ENCODE results near the gene THAP7.
A peak's percentile ranks its signal among the peaks of the same experiment; 100 is the strongest.
"Not testable (repeated sequence)": the region's sequence is repeated elsewhere in the genome, so short reads cannot be mapped to it uniquely, and the experiment has no call there.

Gene THAP7, protein sequence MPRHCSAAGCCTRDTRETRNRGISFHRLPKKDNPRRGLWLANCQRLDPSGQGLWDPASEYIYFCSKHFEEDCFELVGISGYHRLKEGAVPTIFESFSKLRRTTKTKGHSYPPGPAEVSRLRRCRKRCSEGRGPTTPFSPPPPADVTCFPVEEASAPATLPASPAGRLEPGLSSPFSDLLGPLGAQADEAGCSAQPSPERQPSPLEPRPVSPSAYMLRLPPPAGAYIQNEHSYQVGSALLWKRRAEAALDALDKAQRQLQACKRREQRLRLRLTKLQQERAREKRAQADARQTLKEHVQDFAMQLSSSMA

DNA sequence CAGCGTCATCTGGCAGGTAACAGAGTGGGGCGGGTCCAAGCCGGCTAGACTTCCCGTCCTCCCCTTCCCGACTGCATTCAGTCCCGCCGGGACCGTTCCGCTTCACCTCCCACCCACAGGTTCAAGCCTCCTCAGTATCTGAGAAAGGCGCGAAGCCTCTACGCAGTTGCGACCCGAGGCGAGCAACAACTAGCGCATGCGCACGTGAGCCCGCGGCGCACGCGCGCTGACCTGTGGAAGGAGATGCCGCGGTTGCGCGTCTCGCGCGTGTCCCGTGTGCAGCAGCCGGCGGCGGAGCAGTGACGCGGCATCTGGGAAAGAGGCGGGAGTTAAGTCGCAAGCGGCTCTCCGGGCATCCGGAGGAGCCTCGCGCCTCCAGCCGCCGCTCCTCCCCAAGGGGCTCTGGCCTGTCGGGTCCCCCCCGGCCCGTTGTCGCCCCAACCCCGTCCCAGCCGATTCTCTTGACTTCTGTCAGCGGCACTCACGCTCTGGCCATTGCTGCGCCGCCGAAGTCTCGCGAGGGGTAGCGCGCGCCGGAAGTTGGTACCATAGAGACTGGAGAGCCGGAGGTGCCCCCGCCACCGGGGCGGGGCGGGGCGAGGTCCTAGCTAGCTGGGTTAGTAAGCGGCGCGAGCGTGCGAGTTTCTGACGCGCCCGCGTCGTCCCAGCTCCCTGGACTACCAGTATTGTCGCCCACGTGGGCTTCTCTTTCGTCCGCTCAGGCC lies at the start of gene THAP7:
Gene THAP7 (minus strand): TSS at position 518 of the 725 bp plus-strand sequence. CDS start 207 bp downstream, at position 311.
- peak; percentile 97 for DNase-seq

GRCh38 chr22:21051145-21051830 lies 49.4 kb upstream of the THAP7 start:
- no peak for DNase-seq

GRCh38 chr22:21048965-21049364 lies 47.0 kb upstream of the THAP7 start:
- not testable (repeated sequence) for DNase-seq

- DNase-seq = not testable (repeated sequence)
Observed at GRCh38 chr22:21048448-21048847, 46.5 kb upstream of the THAP7 start.

GRCh38 chr22:21047730-21048129 lies 45.8 kb upstream of the THAP7 start:
- peak; percentile 45 for DNase-seq

DNA sequence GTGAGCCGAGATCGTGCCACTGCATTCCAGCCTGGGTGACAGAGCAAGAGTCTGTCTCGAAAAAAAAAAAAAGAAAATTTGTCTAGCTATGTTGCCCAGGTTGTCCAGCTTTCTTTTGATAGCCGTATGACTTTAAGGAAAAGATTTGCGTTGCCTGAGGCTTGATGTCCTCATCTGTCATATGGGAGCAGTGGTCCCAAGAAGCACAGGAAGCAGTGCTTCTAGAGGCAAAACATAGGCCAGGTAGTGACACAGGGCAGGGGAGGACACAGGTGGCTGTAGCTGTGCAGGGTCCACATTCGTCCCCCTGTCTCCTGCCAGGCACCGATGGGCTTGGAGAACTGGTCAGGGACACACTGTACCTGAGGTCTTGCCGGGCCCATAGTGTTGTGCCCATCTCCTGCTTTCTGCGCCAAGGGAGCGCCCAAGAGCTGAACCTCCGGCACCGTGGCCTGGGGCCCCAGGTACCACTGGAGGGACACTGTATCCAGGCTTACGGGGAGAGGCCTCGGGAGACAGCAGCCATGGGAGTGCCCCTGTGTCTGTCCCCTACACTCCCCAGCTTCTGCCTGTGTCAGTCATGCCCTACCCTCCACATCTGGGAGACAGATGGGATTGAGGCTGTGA lies 45.2 kb upstream of the THAP7 start:
- DNase-seq = no peak

DNA sequence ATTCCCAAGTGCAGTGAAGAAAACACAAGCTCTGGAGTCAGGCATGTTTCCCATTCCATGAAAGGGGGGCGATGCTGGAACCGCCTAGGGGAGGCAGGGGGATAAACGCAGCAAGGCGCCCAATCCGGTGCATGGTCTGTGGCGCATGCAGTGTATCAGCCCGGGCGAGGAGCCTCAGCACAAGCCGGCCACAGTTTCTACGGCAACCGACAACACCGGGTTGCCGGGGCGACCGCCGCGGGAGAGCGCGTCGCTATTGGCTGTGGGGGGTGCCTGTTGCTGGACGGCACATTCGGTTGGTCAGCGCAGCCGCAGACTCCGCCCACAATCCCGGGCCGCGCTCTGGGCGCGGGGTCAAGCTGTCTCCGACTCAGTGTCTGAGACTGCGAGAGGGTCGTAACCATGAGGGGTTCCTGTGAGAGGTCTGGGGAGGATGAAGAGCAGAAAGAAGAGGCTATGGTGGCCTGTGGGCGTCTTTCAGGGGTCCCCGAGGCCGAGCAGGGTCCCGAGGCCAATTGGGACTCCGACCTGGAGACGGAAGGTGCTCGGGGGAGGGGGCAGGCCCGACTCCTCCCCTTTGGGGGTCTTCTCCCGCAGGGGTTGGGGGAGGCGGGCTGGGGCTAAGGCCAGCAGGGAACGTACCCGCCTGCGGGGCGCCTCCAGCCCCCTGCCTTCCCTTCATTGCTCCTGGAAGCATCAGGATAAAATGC lies 43.8 kb upstream of the THAP7 start, which contains the start of gene LRRC74B:
Gene LRRC74B (plus strand): TSS at position 362 of the 710 bp plus-strand sequence. CDS start 41 bp downstream, at position 403.
- peak; percentile 98 for DNase-seq

GRCh38 chr22:21044931-21045584 lies 43.1 kb upstream of the THAP7 start:
- peak; percentile 77 for DNase-seq

DNA sequence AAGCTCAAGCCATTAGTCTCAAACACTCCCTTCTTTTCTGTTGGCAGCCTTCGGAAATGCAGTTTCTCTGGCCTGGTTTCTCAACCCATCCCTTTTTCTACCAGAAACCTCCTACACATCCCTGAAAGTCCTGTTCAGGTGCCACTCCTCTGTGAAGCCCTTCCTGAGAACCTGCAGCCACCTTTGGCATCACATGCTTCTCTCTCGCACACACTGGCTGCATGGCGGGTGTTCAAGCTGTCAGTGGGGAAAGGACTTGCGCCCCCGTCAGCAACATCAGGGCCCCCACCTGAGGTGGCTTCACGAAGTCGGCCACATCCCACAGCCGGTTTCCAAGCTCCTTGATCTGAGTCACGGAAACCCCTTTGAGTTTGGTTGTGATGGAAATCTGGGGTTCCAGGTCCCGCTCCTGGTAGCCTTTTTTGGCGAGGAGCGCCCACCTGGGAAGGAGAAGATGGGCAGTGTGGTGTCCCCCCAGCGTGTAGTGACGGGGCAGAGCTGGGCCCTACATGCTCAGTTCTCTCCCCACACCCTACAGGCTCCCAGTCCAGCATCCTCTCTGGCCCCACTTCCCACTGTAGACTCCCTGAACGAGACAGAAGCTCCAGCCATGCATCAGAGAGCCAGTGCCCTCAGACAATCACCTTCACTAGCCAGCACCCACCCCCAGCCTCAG lies 42.1 kb upstream of the THAP7 start:
- DNase-seq = peak; percentile 40

DNA sequence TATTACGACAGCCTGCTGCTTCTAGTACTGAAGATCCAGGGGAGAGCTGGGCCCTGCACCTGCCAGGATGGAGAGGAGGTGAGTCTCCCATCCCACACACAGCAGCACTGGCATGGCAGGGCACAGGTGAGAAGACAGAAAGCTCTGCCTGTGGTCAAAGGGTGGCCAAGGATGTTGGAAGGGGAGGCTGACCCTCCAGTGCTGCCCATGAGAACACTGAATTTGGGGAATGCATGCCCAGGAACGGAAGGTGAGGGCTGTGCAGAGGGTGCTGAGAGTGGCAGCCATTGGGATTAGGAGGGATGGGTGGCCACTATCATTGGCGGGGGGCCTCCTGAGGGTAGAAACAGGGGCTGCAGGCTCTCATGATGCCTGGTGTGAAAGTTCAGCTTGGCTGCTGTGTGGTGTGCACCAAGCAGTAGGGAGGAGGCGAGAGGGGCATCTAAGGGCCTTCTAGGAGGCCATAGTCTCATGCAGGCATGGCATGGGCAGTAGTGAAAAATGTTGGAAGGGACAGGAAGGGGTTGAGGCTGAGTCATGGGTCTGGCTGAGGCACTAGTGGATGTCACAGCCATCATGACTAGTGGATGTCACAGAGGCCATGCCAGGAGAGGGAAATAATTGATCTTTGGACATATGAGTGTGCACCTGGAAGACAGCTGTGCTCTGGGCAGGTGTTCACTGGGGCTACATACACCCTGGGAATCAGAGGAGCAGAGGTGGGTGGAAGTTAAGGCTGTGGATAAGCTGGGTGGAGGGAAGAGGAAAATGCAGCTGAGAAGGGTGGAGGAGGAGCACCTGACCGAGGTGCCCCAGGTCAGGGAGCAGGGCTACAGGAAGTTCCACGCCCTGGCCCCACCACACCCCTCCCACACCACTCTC lies 41.3 kb upstream of the THAP7 start:
- DNase-seq = peak; percentile 42

DNA sequence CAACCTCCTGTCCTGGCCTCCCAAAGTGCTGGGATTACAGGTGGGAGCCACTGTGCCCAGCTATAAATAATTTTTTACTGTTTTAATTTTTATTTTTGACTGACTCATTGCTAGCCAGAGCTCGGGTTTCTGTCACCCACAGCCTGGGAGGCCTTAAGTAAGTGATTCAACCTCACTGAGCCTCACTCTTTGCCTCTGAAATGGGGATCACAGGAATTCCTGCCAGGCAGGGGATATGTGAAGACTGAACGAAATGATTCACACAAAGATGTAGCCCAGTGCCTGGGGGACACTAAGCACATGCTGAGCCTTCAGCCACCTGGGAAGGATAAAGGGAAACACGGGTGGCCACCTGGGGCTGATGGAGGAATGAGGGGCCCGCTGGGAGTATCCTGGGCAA lies 40.0 kb upstream of the THAP7 start:
- peak; percentile 41 for DNase-seq

GRCh38 chr22:21039158-21039557 lies 37.2 kb upstream of the THAP7 start:
- DNase-seq = not testable (repeated sequence)

GRCh38 chr22:21038405-21038804 lies 36.5 kb upstream of the THAP7 start:
- peak; percentile 48 for DNase-seq

DNA sequence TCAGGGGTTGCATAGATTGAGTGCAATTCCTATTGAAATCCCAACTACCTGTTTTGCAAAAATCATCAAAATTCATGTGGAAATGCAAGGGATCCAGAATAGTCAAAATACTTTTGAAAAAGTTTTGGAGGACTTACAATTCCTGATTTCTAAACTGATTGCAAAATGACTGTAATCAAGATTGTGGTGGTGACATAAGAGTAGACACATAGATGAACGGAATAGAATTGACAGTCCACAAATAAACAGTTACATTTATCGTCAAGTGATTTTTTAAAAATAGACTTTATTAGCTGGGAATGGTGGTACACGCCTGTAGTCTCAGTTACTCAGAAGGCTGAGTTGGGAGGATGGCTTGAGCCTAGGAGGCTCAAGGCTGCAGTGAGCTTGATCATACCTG lies 33.1 kb upstream of the THAP7 start:
- DNase-seq = no peak

GRCh38 chr22:21033895-21034294 lies 32.0 kb upstream of the THAP7 start:
- DNase-seq = no peak

DNA sequence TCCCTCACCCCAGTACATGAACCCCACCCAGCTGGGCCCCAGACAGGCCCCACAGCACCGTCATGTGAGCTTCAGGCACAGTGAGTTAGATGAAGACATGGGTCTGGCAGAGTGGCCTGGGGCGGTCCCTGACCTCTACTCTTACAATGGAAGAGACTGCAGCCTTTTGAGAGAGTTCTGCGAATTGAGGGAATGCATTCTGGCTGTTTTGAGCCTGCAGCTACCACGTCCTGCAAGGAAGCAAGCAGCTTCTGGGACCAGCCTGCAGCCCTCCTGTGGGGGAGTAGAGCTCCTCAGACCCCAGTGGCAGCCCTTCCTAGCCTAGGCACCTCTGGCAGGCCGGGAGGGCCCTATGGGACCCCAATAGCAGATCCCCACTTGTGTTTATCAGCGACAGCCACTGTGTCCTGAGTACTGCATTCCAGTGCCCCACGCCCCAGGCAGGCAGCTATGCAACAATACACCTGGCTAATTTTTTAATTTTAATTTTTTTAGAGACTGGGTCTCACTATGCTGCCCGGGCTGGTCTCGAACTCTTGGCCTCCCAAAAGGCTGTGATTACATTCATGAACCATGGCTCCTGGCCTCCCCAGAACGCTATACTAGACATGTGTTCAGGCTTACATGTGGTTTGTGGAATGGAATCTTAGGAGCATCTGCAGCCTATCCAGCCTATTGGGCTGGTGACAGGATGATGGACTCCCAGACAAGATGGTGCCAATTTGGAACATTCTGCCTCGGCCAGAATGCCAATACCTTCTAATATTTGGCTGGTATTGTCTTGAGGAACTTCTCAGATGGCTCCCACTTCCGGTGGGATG lies 31.2 kb upstream of the THAP7 start:
- DNase-seq = peak; percentile 85

DNA sequence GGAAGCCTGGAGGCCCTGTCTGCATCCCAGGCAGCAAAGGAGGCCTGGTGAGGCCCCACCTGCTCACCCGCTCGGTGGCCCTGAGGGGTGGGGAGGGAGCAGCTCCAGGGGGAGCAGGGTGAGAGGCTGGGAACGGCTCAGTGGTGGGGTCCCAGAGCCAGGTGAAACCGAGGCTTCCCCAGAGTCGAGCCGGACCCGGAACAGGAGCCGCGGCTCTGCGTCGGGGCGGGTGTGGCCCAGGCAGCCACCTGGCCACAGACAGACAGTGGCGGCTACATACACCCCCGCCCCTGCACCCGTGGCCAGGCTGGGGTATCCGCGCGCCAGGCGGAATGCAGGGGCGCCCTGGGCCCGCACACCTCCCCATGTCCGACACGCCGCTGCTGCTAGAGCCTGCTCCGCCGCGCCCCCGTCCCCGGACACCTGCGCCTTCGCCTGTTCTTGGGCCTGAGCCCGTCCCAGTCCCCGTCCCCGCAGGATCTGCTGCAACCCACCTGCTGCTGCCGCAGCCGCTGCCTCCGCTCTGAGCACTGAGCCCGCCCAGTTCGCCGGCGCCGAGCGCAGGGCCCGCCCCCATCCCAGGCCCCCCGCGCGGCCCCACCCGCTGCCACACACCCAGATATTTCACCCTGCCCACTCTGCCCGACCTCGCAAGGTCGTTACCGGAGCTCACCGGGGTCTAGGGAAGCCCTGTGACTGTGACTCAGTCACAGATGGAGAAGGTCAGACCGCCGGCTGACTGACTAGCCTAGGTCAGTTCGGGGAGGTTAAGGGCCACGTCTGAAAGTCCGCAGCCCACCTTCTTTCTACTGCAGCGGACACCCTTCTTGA lies 30.3 kb upstream of the THAP7 start, which contains the start of gene SLC7A4:
Gene SLC7A4 (minus strand): TSS at position 525 of the 831 bp plus-strand sequence. CDS start 749 bp downstream, outside the sequence.
- DNase-seq = peak; percentile 77

- DNase-seq = no peak
Observed at GRCh38 chr22:21031545-21032036, 29.7 kb upstream of the THAP7 start.

Measured in islet precursor cell (in vitro differentiated cells).